Spleen (tissue), 11 donors: ENCODE results near the gene ZBTB7B. TPM values are rescaled to one million over a fixed set of nuclear protein-coding genes. Genes with fewer than 3 reads are reported as not detected.
A peak's percentile ranks its signal among the peaks of the same experiment; 100 is the strongest.

Experiments
- DNase-seq: peaks from one replicate; pipeline ENCODE4 v3.0.0-alpha.2; 2020
- H3K27ac ChIP-seq, 8 donors: fragments of 200-600 bp; sonication (generic) in 7 of 8; 1 replicate in 4 of 8; 2 replicates in 4 of 8; pipeline versions ENCODE4 v1.5.0 to v1.8.0; 2016 to 2021; ENCODE audit warnings: inconsistent platforms in 4 of 8, mild to moderate bottlenecking in 4 of 8, moderate library complexity in 1 of 8
- H3K27me3 ChIP-seq, 7 donors: fragments of 200-600 bp; sonication (generic) in 6 of 7; replicated peaks in 1 of 7; 1 replicate in 4 of 7; 2 replicates in 3 of 7; pipeline versions ENCODE4 v1.5.0 to v1.8.0; 2016 to 2021; ENCODE audit warnings: inconsistent platforms in 3 of 7, mild to moderate bottlenecking in 1 of 7
- H3K36me3 ChIP-seq, 6 donors: fragments of 200-600 bp; sonication (generic) in 5 of 6; 1 replicate in 4 of 6; 2 replicates in 2 of 6; pipeline versions ENCODE4 v1.5.0 to v1.8.0; 2016 to 2021; ENCODE audit warnings: inconsistent platforms in 2 of 6
- H3K4me1 ChIP-seq, 6 donors: fragments of 200-600 bp; sonication (generic) in 5 of 6; 1 replicate in 3 of 6; 2 replicates in 3 of 6; pipeline versions ENCODE4 v1.5.0 to v1.8.0; 2016 to 2021; ENCODE audit warnings: inconsistent platforms in 3 of 6
- H3K4me3 ChIP-seq, 8 donors: fragments of 200-600 bp; sonication (generic) in 7 of 8; 1 replicate in 4 of 8; 2 replicates in 4 of 8; pipeline versions ENCODE4 v1.5.0 to v1.8.0; 2016 to 2021; ENCODE audit warnings: inconsistent platforms in 4 of 8, mild to moderate bottlenecking in 4 of 8, moderate library complexity in 2 of 8
- H3K9me3 ChIP-seq, 8 donors: fragments of 200-600 bp; sonication (generic) in 7 of 8; 1 replicate in 4 of 8; 2 replicates in 4 of 8; pipeline versions ENCODE4 v1.5.0 to v1.8.0; 2016 to 2021; ENCODE audit warnings: inconsistent platforms in 4 of 8
- POLR2A ChIP-seq, 3 donors: fragments of 450-650 bp; IDR thresholded peaks; one replicate each; pipeline ENCODE4 v1.5.1; 2017; ENCODE audit warnings: antibody characterized with exemption in 3 of 3, mild to moderate bottlenecking in 1 of 3
- POLR2AphosphoS5 ChIP-seq, 3 donors: sonication (generic); formaldehyde crosslinking; IDR thresholded peaks; one replicate each; pipeline ENCODE4 v1.5.1; 2017; ENCODE audit warnings: antibody characterized with exemption in 3 of 3
- WGBS, 5 donors: extraction: QIAGEN DNeasy Blood & Tissue Kit in 3 of 5; methylation state at CpG; one replicate each; pipeline versions ENCODE4 v1.1.5 to v1.1.7; 2013 to 2018; 5-methylcytosine and 5-hydroxymethylcytosine counted together
- intact Hi-C: fragments of 100-400 bp; cut with DNase I; formaldehyde crosslinking; loops from one replicate; pipeline ENCODE4 v1.15.0; 2023; ENCODE audit warnings: low total_unique reads
- polyA plus RNA-seq, 3 donors: library from polyadenylated mRNA; stranded (reverse); fragments of 200-250 nt; gene quantifications; one replicate each; pipeline ENCODE4 v1.2.1, GENCODE V29; 2013
- total RNA-seq, 7 donors: library from RNA; depleted of rRNA in 3 of 7; stranded (reverse); fragments of >200 nt in 3 of 7; fragmentation: NEBNext Ultra II Directional in 4 of 7; extraction: Animal tissue kit (Norgen Biotek cat#: 25700) in 4 of 7; gene quantifications; one replicate each; pipeline versions ENCODE4 v1.1.0 to v1.2.1, GENCODE V29; 2016 to 2021
- TF ChIP-seq, protein P1 (sequence below), 11 experiments: fragments of 200-600 bp in 7 of 11; fragments of 450-650 bp in 4 of 11; sonication (generic) in 4 of 11; IDR thresholded peaks in 8 of 11; conservative IDR thresholded peaks in 3 of 11; 1 replicate in 7 of 11; 2 replicates in 4 of 11; pipeline versions ENCODE4 v1.4.0 to v1.8.0; 2016 to 2021; ENCODE audit warnings: antibody characterized with exemption in 11 of 11, inconsistent platforms in 4 of 11, mild to moderate bottlenecking in 1 of 11
- donor health status: healthy with polysubstance abuse.
- donor health status: DM: no; HTN: no; CAD: no; lungs with moderate emphysema.
- donor health status: DM: no; HTN: no; CAD: no.
- donor health status: Bipolar disorder and iron deficiency.
- donor health status: healthy.
- donor health status: DM: no; HTN: no; CAD: no.
- donor health status: DM: yes; HTN: yes; CAD: no.

The ZBTB7B gene
- total and polyA plus RNA-seq, 10 donors: 11.1 to 88.9 (median 57.5) TPM

DNA sequence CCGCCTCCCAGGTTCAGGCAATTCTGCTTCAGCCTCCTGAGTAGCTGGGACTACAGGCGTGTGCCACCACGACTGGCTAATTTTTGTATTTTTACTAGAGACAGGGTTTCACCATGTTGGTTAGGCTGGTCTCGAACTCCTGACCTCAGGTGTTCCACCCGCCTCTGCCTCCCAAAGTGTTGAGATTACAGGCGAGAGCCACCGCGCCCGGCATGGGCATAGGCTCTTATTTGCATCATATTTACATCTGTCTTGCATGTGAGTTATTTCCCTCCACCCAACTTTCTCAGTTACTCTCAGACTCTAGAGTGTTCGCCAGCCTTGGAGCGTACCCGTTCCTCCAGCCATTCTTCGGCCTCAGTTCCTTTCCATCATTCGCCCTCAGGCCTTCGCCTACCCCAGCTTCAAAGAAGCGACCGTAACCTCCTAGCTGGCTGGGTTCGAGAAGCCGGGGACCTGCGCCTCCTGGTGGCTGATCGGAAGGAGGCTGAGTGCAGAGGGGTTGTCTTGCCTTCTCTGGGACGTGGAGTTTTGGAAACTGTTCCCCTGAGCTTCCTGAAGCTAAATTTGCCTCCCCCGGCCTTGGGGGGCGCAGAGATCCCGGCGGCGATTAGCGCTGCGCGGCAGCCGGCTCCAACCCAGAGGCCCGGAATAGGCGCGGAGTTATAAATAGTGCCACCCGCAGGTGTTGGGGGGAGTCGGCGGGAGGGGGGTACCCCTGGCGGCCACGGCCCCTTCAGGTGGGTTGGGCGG is 3.6 kb upstream of the ZBTB7B start:
- Histone ChIP-seq H3K4me3 (peak overlapping the region; percentile 30 to 90 (median 78)), H3K36me3 (no peaks in the 10 kb centered on the region), H3K4me1 (peaks cover 17 to 79% (median 35%) of the 10 kb centered on the region in 6 donors), H3K27me3 (no peaks in the 10 kb centered on the region), H3K27ac (peak overlapping the region in 7 of 8 donors; percentile 89 to 99 (median 95)), H3K9me3 (no peaks in the 10 kb centered on the region)
- peak; percentile 90 for DNase-seq
- intact Hi-C loops: no loop called here
- TF ChIP-seq, protein P1, sequence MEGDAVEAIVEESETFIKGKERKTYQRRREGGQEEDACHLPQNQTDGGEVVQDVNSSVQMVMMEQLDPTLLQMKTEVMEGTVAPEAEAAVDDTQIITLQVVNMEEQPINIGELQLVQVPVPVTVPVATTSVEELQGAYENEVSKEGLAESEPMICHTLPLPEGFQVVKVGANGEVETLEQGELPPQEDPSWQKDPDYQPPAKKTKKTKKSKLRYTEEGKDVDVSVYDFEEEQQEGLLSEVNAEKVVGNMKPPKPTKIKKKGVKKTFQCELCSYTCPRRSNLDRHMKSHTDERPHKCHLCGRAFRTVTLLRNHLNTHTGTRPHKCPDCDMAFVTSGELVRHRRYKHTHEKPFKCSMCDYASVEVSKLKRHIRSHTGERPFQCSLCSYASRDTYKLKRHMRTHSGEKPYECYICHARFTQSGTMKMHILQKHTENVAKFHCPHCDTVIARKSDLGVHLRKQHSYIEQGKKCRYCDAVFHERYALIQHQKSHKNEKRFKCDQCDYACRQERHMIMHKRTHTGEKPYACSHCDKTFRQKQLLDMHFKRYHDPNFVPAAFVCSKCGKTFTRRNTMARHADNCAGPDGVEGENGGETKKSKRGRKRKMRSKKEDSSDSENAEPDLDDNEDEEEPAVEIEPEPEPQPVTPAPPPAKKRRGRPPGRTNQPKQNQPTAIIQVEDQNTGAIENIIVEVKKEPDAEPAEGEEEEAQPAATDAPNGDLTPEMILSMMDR (IDR thresholded peaks at IDR 0.05 in 8 of 11, conservative IDR thresholded peaks at IDR 0.05 in 3 of 11): peak; percentile 44 to 89 (median 84)
- TF ChIP-seq POLR2AphosphoS5 (IDR thresholded peaks at IDR 0.05): peak; percentile 51 to 75 (median 74)
- TF ChIP-seq POLR2A (IDR thresholded peaks at IDR 0.05): no peak
- 11 to 12% (median 11%) methylated on average over 36 to 40 of the region's 40 CpGs for WGBS, 5 donors

DNA sequence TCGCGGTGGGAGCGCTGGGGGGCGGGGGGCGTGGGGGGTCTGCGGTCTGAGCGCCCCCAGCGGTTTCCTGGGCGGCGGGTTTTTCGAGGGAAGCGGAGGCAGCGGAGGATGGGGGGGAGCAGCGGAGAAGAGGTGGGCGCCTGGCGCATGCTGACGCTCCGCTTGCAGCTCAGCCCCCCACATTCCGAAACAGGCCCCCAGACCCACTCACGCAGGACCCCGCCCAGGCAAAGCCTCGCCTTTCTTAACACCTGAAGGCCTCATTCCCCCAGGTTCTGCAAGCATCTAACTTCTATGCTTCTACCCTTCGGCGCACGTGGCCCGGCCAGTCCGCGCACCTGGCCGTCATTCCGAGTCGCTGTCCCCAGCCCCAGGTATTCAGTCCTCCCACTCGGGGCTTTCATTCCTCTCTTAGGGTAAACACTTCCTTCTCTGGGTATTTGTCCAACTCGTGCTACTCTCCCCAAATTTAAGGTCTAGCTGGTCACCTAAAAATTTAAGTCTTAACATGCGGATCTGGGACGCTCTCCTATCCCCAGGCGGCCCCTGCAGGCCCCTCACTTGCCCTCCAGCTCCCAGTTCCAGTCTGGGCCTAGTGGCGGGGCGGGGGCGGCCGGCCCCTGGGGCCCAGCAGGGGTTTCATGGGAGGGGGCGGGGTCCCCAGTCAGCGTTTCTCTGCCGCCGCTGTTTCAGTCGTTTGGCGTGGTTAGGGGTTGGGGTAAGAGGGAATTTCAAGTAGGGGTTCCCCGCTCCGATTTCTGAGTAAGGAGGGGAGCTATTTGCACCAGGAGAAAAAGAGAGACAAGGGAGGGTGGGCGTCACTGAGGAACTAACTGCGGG is 2.8 kb upstream of the ZBTB7B start:
- H3K27ac ChIP-seq: peak overlapping the region; percentile 63 to 99 (median 95)
- DNase-seq: peak; percentile 85
- 1% methylated on average over 38 to 50 of the region's 50 CpGs for WGBS, 5 donors
- intact Hi-C loops: loop anchor here (5.0 to 10.0 kb wide), 2 partner anchors 37 to 65 kb away; partner anchors contain the start of genes EFNA4 and PYGO2
- H3K9me3 ChIP-seq: no peaks in the 10 kb centered on the region
- peak overlapping the region; percentile 30 to 90 (median 78) for H3K4me3 ChIP-seq
- no peaks in the 10 kb centered on the region for H3K36me3 ChIP-seq
- no peak for TF ChIP-seq POLR2AphosphoS5 (IDR thresholded peaks at IDR 0.05)
- TF ChIP-seq, protein P1 (IDR thresholded peaks at IDR 0.05 in 8 of 11, conservative IDR thresholded peaks at IDR 0.05 in 3 of 11): no peak
- TF ChIP-seq POLR2A (IDR thresholded peaks at IDR 0.05): no peak
- no peaks in the 10 kb centered on the region for H3K27me3 ChIP-seq
- H3K4me1 ChIP-seq: peaks cover 23 to 85% (median 43%) of the 10 kb centered on the region in 6 donors

DNA sequence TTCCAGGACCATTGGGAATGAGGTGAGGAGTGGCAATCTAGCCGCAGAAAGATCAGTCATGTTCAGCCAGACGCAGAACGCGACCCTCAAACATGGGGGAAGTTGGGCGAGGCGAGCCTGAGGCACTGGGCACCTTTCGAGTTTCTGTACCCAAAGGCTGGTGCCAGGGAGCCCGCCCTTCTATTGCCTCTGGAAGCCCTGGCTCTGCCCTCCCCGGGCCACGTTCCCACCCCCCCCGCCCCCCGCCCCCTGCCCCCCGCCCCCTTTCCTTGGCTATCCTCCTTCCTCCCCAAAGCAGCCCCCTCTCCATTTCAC is 2.2 kb upstream of the ZBTB7B start:
- TF ChIP-seq, protein P1 (IDR thresholded peaks at IDR 0.05 in 8 of 11, conservative IDR thresholded peaks at IDR 0.05 in 3 of 11): no peak
- TF ChIP-seq POLR2A (IDR thresholded peaks at IDR 0.05): no peak
- TF ChIP-seq POLR2AphosphoS5 (IDR thresholded peaks at IDR 0.05): no peak
- Histone ChIP-seq H3K9me3 (no peaks in the 10 kb centered on the region), H3K27me3 (no peaks in the 10 kb centered on the region), H3K27ac (peak overlapping the region; percentile 89 to 99 (median 95)), H3K4me3 (peak overlapping the region; percentile 30 to 90 (median 78)), H3K4me1 (peaks cover 28 to 86% (median 49%) of the 10 kb centered on the region in 6 donors), H3K36me3 (no peaks in the 10 kb centered on the region)
- 0 to 2% (median 0%) methylated on average over 7 to 12 of the region's 13 CpGs for whole genome bisulfite sequencing, 5 donors
- intact Hi-C loops: loop anchor here (5.0 to 10.0 kb wide), 2 partner anchors 38 to 64 kb away; partner anchors contain the start of genes EFNA4 and PYGO2
- peak; percentile 85 for DNase-seq
